HL-60/S4 (cell line): ENCODE measurements around the gene TRPM4.
"Not testable (repeated sequence)": the region's sequence is repeated elsewhere in the genome, so short reads cannot be mapped to it uniquely, and the experiment has no call there.

ENCODE experiments used
- in situ Hi-C: fragments of 300-500 bp; cut with MboI; formaldehyde crosslinking; loops from 2 replicates; pipeline ENCODE4 v1.14.3; 2022; ENCODE audit warnings: low sequenced_read_pairs

Gene TRPM4

GRCh38 chr19:49150106-49150943 lies 7.3 kb upstream of the TRPM4 start:
- in situ Hi-C loops, result no loop called here

- in situ Hi-C loops, result no loop called here
These were observed 6.7 kb upstream of the TRPM4 start for GRCh38 chr19:49150944-49151243.

GRCh38 chr19:49151267-49152118 lies 6.1 kb upstream of the TRPM4 start:
- in situ Hi-C loops, result no loop called here

- in situ Hi-C loops, result no loop called here
These were observed 5.5 kb upstream of the TRPM4 start for GRCh38 chr19:49152119-49152550.

- in situ Hi-C loops, result no loop called here
These were observed 4.3 kb upstream of the TRPM4 start for GRCh38 chr19:49153167-49153809.

- in situ Hi-C loops, result no loop called here
These were observed 3.3 kb upstream of the TRPM4 start for GRCh38 chr19:49154279-49154678.

- in situ Hi-C loops, result no loop called here
These were observed 2.4 kb upstream of the TRPM4 start, which contains the start of gene HRC for GRCh38 chr19:49155005-49155819. TSS of gene HRC (minus strand) at chr19:49155396. CDS start at chr19:49155237, 159 bp downstream.

GRCh38 chr19:49155820-49156346 lies 1.7 kb upstream of the TRPM4 start:
- in situ Hi-C loops, result no loop called here

- in situ Hi-C loops, result no loop called here
These were observed 3.0 kb downstream of the TRPM4 start for GRCh38 chr19:49160450-49161189.

- in situ Hi-C loops, result no loop called here
These were observed 4.4 kb downstream of the TRPM4 start for GRCh38 chr19:49161987-49162386.

GRCh38 chr19:49165111-49165750 lies 7.6 kb downstream of the TRPM4 start:
- in situ Hi-C loops, result no loop called here

- in situ Hi-C loops, result no loop called here
These were observed 8.3 kb downstream of the TRPM4 start for GRCh38 chr19:49165865-49166301.

- in situ Hi-C loops, result no loop called here
These were observed 10.3 kb downstream of the TRPM4 start for GRCh38 chr19:49167857-49168409.

- in situ Hi-C loops, result no loop called here
These were observed 10.8 kb downstream of the TRPM4 start for GRCh38 chr19:49168421-49168820.

- in situ Hi-C loops, result no loop called here
These were observed 15.6 kb downstream of the TRPM4 start for GRCh38 chr19:49173198-49173597.

GRCh38 chr19:49180659-49181058 lies 23.1 kb downstream of the TRPM4 start:
- in situ Hi-C loops, result no loop called here

- in situ Hi-C loops, result not testable (repeated sequence)
These were observed 24.6 kb downstream of the TRPM4 start for GRCh38 chr19:49182010-49182847.

GRCh38 chr19:49182848-49183375 lies 25.3 kb downstream of the TRPM4 start:
- in situ Hi-C loops, result no loop called here
